ENCODE measurements around the gene EIPR1.
"Not testable (repeated sequence)": the region's sequence is repeated elsewhere in the genome, so short reads cannot be mapped to it uniquely, and the experiment has no call there.

The EIPR1 gene

GRCh38 chr2:3283876-3284656 is 93.6 kb downstream of the EIPR1 start:
- not testable (repeated sequence) for DNase-seq

DNA sequence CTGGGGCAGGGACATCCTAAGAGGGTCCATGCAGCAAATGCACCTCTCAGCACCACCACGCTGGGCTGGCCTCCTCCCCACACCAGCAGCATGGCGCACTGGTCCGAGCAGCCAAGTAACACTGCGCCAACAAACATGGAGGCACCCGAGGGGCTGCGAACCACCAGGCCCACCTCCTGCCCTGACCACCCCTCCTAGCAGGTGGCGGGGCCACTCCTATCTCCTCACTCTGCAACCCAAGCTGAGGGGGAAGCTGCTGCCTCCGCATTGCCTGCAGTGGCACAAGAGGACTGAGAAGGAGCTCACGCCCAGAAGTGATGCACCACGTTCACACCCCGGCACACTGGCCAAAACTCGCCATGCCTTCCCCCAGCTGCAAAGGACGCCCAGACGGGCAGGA is 94.4 kb downstream of the EIPR1 start:
- DNase-seq: peak; percentile 43

DNA sequence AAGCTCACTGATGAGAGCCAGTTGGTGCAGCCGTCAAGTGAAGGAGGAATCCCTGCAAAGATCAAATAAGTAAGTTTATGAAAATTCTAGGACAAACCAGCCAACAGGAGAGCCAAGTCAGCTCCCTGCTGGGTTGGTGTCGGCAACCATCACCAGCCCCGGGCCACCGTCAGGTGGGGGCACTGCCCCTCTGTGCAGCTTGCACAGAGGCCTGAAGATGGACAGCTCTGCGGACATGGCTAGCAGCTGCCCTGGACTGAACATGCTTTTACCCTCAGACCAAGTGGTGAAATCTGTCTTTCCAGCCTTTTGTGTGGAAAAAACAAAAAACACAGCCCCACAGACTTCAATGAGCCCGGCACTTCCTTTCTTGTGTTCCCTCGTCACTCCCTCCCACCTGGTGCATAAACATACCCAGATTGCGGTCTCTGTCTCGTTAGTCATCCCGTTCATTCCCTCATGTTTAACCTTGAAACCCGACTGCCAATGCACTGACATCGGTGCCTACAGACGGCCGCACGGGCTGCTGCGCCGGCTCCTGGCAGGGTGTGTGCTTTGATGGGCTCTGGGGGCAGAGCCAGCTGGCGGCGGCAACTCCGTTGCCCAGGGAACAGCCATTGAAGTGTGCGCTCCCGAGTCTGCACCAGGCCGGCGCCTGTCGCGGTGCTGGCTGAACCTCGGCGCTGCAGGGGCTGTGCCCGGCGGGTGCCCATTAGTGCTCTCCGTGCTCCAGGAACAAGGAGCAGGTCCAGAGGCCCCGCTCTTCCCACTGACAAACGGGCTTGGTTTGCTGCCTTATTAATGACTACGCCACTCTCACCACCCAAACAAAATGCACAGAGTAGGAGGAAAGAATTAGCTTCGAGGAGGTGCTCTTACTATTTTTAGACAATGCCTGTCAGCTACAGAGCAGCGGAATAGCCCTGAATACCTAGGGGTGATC is 95.3 kb downstream of the EIPR1 start:
- DNase-seq: peak; percentile 44

- DNase-seq: peak; percentile 38
These were observed 96.7 kb downstream of the EIPR1 start for GRCh38 chr2:3280683-3281520.

GRCh38 chr2:3280197-3280596 is 97.4 kb downstream of the EIPR1 start:
- no peak for DNase-seq

- peak; percentile 34 for DNase-seq
These were observed 98.2 kb downstream of the EIPR1 start for GRCh38 chr2:3279236-3279960.

GRCh38 chr2:3278521-3279218 is 98.9 kb downstream of the EIPR1 start:
- DNase-seq: no peak

GRCh38 chr2:3277748-3278520 is 99.7 kb downstream of the EIPR1 start:
- DNase-seq: no peak

DNA sequence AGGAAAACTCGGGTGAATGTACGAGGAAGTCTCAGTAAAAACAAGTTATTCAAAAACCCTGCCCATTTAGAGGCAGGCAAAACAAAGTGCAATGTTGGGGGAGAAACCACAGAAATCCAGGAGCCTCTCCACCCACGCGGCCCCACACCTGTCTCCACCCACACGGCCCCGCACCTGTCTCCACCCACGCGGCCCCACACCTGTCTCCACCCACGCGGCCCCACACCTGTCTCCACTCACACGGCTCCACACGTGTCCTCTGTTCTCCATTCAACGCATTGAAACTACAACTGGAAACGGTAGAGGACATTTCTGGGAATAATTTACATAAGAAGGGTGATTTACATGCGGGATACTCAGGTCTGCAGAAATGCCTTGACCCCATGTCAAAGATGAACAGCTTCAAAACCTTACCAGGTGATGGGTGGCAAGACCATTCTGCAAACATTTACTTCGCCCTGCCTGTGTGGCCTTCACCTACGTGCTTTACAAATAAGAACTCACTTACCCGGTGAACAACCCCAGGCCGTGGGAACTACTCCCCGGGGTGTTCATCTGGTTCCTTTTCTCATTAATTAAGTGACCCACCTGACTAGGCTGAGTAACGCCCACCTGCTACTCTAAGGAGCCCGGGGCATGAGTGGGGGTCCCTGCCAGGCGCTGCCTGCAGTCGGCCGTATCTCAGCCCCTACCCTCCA is 100.4 kb downstream of the EIPR1 start:
- DNase-seq: no peak

DNA sequence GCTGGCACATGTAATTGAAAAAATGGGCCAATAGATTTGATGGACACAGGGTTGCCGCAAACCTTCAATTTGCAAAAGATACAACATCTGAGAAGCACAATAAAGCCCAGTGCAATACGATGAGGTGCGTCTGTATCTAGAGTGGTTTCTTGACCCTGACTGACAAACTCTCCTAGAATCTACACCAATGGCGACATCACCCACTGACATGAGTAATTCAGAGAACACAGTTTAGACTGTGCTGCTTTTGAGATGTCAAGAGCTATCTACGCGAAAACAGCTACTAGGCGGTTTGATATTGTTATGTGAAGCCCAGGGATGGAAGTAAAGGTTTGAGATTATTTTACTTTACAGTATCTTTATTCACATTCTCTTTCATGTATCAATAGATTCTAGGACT is 104.9 kb downstream of the EIPR1 start:
- no peak for DNase-seq

- DNase-seq: no peak
These were observed 107.5 kb downstream of the EIPR1 start for GRCh38 chr2:3270095-3270478.

DNA sequence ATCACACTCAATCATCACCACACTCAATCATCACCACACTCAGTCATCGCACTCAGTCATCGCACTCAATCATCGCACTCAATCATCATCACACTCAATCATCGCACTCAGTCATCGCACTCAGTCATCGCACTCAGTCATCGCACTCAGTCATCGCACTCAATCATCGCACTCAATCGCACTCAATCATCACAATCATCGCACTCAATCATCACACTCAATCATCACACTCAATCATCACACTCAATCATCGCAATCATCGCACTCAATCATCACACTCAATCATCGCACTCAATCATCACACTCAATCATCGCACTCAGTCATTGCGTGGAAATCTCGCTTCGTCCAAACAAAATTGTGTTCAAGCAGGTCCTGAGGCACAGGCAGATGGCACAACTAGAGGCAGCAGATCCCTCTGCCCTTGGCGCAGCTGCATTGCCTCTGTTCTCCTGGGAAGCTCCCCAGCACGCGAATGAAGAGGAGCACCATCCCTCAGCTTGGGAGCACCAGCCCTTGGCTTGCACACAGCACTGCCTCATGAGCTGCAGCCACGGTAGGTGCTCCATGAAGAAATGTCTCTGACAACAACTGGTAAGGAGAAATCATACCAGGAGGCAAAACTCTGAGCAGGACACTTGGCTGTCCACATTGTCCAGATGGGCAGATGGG is 108.1 kb downstream of the EIPR1 start:
- no peak for DNase-seq

- DNase-seq: no peak
These were observed 109.0 kb downstream of the EIPR1 start for GRCh38 chr2:3268705-3269029.

- peak; percentile 30 for DNase-seq
These were observed 109.5 kb downstream of the EIPR1 start for GRCh38 chr2:3267869-3268704.

GRCh38 chr2:3266925-3267867 is 110.4 kb downstream of the EIPR1 start:
- DNase-seq: no peak

GRCh38 chr2:3265981-3266924 is 111.4 kb downstream of the EIPR1 start:
- peak; percentile 49 for DNase-seq

Measured in islet precursor cell (in vitro differentiated cells).